B cell (primary cell): ENCODE measurements around the gene C1R. TPM values are rescaled to one million over a fixed set of nuclear protein-coding genes. Genes with fewer than 3 reads are reported as not detected.

Experiments
- ATAC-seq: fragments of 200-7000 bp; cut with Tn5 transposase; one replicate; pipeline ENCODE4 v1.10.0; 2021; ENCODE audit warnings: low read depth, mild to moderate bottlenecking, moderate number of reproducible peaks, moderate library complexity
- CTCF ChIA-PET: fragments of 350-600 bp; sonication (Branson Sonifier 250); formaldehyde crosslinking; loops from one replicate; lab custom pipeline; 2021; ENCODE audit warnings: antibody characterized with exemption, inconsistent platforms; lab: Charles Lee
- POLR2A ChIA-PET: fragments of 350-600 bp; sonication (Branson Sonifier 250); formaldehyde crosslinking; loops from one replicate; lab custom pipeline; 2021; ENCODE audit warnings: antibody characterized with exemption; lab: Charles Lee
- DNase-seq: peaks from one replicate; pipeline ENCODE4 v3.0.0; 2013
- H2AFZ ChIP-seq: 2 replicates; pipeline ENCODE4 v1.6.1; 2012; ENCODE audit warnings: mild to moderate bottlenecking, low read depth, low read length; ENCODE audit not compliant: insufficient read depth, poor library complexity, severe bottlenecking
- H3K27ac ChIP-seq, 2 donors: 1 replicate in 1 of 2; 2 replicates in 1 of 2; pipeline ENCODE4 v1.5.1; 2012 to 2013; ENCODE audit warnings: low read length in 2 of 2, mild to moderate bottlenecking in 2 of 2, moderate library complexity in 1 of 2
- H3K27me3 ChIP-seq, 4 experiments: fragments of 200-600 bp in 1 of 4; sonication (generic) in 1 of 4; replicated peaks in 1 of 4; 1 replicate in 2 of 4; 2 replicates in 2 of 4; pipeline versions ENCODE4 v1.6.1 to v1.7.0; 2013 to 2016; ENCODE audit warnings: low read length in 3 of 4, mild to moderate bottlenecking in 2 of 4, mixed read lengths in 1 of 4, moderate library complexity in 1 of 4; ENCODE audit not compliant: insufficient read depth in 4 of 4, control insufficient read depth in 3 of 4; ENCODE audit errors: control extremely low read depth in 1 of 4
- H3K36me3 ChIP-seq, 2 experiments: replicated peaks in 1 of 2; 1 replicate in 1 of 2; 2 replicates in 1 of 2; pipeline versions ENCODE4 v1.6.1 to v1.7.1; 2013; ENCODE audit warnings: low read length in 1 of 2; ENCODE audit not compliant: insufficient read depth in 2 of 2, control insufficient read depth in 1 of 2; ENCODE audit errors: control extremely low read depth in 1 of 2, extremely low read depth in 1 of 2
- H3K4me1 ChIP-seq, 2 donors: fragments of 200-600 bp in 1 of 2; sonication (generic) in 1 of 2; 1 replicate in 1 of 2; 2 replicates in 1 of 2; pipeline versions ENCODE4 v1.5.1 to v1.6.1; 2013 to 2017; ENCODE audit warnings: low read length in 2 of 2; ENCODE audit not compliant: control insufficient read depth in 2 of 2, insufficient read depth in 2 of 2
- H3K4me2 ChIP-seq: replicated peaks from 2 replicates; pipeline ENCODE3; 2012; ENCODE audit warnings: mild to moderate bottlenecking, low read depth, low read length; ENCODE audit not compliant: poor library complexity, severe bottlenecking
- H3K4me3 ChIP-seq, 5 experiments: fragments of 200-600 bp in 1 of 5; sonication (generic) in 1 of 5; 1 replicate in 3 of 5; 2 replicates in 2 of 5; pipeline versions ENCODE4 v1.5.1 to v1.7.0; 2011 to 2016; ENCODE audit warnings: low read length in 4 of 5, mild to moderate bottlenecking in 4 of 5, low read depth in 2 of 5, control low read depth in 1 of 5, moderate library complexity in 1 of 5; ENCODE audit not compliant: insufficient read depth in 1 of 5; ENCODE audit errors: control extremely low read depth in 1 of 5, extremely low read depth in 1 of 5
- H3K79me2 ChIP-seq: fragments of 200-600 bp; sonication (generic); one replicate; pipeline ENCODE4 v1.6.0; 2016; ENCODE audit warnings: low read length; ENCODE audit not compliant: control insufficient read depth, insufficient read depth
- H3K9ac ChIP-seq: fragments of 200-600 bp; sonication (generic); 2 replicates; pipeline ENCODE4 v1.6.1; 2017; ENCODE audit warnings: mild to moderate bottlenecking, low read length, moderate library complexity
- H3K9me3 ChIP-seq, 3 donors: one replicate each; pipeline versions ENCODE4 v1.6.1 to v1.7.1; 2013; ENCODE audit warnings: low read length in 2 of 3; ENCODE audit not compliant: control insufficient read depth in 2 of 3, insufficient read depth in 1 of 3; ENCODE audit errors: control extremely low read depth in 1 of 3
- H4K20me1 ChIP-seq: 2 replicates; pipeline ENCODE4 v1.6.0; 2012; ENCODE audit warnings: mild to moderate bottlenecking, low read length; ENCODE audit not compliant: insufficient read depth, control insufficient read depth, poor library complexity, severe bottlenecking
- H3K27ac Mint-ChIP-seq: one replicate; pipeline ENCODE4 v1.8.0; 2021; ENCODE audit warnings: mixed read lengths
- H3K27me3 Mint-ChIP-seq: one replicate; pipeline ENCODE4 v1.8.0; 2021; ENCODE audit warnings: mixed read lengths
- H3K4me1 Mint-ChIP-seq: one replicate; pipeline ENCODE4 v1.8.0; 2021; ENCODE audit warnings: mixed read lengths
- H3K4me3 Mint-ChIP-seq: one replicate; pipeline ENCODE4 v1.8.0; 2021; ENCODE audit warnings: mixed read lengths
- H3K9me3 Mint-ChIP-seq: one replicate; pipeline ENCODE4 v1.8.0; 2022; ENCODE audit warnings: mixed read lengths; ENCODE audit not compliant: insufficient read depth
- EZH2 ChIP-seq: IDR thresholded peaks from 2 replicates; pipeline ENCODE4 v1.6.1; 2012; ENCODE audit warnings: borderline replicate concordance, low read depth, mild to moderate bottlenecking, moderate library complexity, low read length; ENCODE audit not compliant: insufficient read depth, poor library complexity, severe bottlenecking
- WGBS: methylation state at CpG from one replicate; pipeline ENCODE4 v1.1.5; 2013; ENCODE audit warnings: missing lambda C conversion rate; ENCODE audit not compliant: insufficient coverage; 5-methylcytosine and 5-hydroxymethylcytosine counted together
- intact Hi-C: fragments of 100-400 bp; cut with micrococcal nuclease; formaldehyde crosslinking; loops from one replicate; pipeline ENCODE4 v1.10.0; 2022
- polyA plus RNA-seq: library from polyadenylated mRNA; depleted of rRNA; stranded (reverse); fragments of >200 nt; gene quantifications from 2 replicates; pipeline ENCODE4 v1.2.3, GENCODE V29; 2012
- total RNA-seq, 2 donors: library from RNA; stranded (reverse); fragments of 120-200 nt in 1 of 2; gene quantifications; 1 replicate in 1 of 2; 2 replicates in 1 of 2; pipeline versions ENCODE4 v1.2.3 to v1.2.4, GENCODE V29; 2013 to 2022
- TF ChIP-seq, protein P1 (sequence below): fragments of 200-600 bp; IDR thresholded peaks from one replicate; pipeline ENCODE4 v1.8.0; 2022; ENCODE audit warnings: antibody characterized with exemption, mild to moderate bottlenecking

The C1R gene
- total and polyA plus RNA-seq, 2 donors (not counting 1 experiment from before 2014, with no cell fraction given), result 1.5 to 2.0 TPM

- peak overlapping the region; percentile 63 to 76 for H3K27ac ChIP-seq
- peaks cover 0 to 3% of the 10 kb centered on the region in 2 experiments for H3K36me3 ChIP-seq
- peak overlapping the region; percentile 74 to 94 (median 89) for H3K4me3 ChIP-seq
- H2AFZ ChIP-seq, result peak overlapping the region; percentile 96
- POLR2A ChIA-PET, result interaction anchor here (0.6 to 2.0 kb wide), 8 partner anchors 90 to 330 kb away, joined by 3 to 7 read pairs (median 4); partner anchors contain the start of genes C12orf57, ENO2, LPCAT3 and RNU7-1
- peak overlapping the region; percentile 94 for H3K9ac ChIP-seq
- H3K4me2 ChIP-seq, result peak overlapping the region; percentile 94
- peaks cover 12 to 17% of the 10 kb centered on the region in 2 donors for H3K4me1 ChIP-seq
- CTCF ChIA-PET, result interaction anchor here (0.7 to 3.6 kb wide), 19 partner anchors 15 to 355 kb away, joined by 3 to 35 read pairs (median 5); partner anchors contain the start of genes C12orf57, C1R, LPCAT3 and MLF2
- TF ChIP-seq EZH2, result no peak
- TF ChIP-seq, protein P1, sequence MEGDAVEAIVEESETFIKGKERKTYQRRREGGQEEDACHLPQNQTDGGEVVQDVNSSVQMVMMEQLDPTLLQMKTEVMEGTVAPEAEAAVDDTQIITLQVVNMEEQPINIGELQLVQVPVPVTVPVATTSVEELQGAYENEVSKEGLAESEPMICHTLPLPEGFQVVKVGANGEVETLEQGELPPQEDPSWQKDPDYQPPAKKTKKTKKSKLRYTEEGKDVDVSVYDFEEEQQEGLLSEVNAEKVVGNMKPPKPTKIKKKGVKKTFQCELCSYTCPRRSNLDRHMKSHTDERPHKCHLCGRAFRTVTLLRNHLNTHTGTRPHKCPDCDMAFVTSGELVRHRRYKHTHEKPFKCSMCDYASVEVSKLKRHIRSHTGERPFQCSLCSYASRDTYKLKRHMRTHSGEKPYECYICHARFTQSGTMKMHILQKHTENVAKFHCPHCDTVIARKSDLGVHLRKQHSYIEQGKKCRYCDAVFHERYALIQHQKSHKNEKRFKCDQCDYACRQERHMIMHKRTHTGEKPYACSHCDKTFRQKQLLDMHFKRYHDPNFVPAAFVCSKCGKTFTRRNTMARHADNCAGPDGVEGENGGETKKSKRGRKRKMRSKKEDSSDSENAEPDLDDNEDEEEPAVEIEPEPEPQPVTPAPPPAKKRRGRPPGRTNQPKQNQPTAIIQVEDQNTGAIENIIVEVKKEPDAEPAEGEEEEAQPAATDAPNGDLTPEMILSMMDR, result no peak
- Mint-ChIP-seq H3K27me3 (no peaks in the 10 kb centered on the region), H3K4me3 (peak overlapping the region; percentile 97), H3K4me1 (peaks cover 26% of the 10 kb centered on the region), H3K9me3 (peaks cover 4% of the 10 kb centered on the region), H3K27ac (peak overlapping the region; percentile 98)
- no peaks in the 10 kb centered on the region for H3K27me3 ChIP-seq
- 6% methylated on average over 20 of the region's 30 CpGs for WGBS
- peaks cover 0 to 2% (median 0%) of the 10 kb centered on the region in 3 donors for H3K9me3 ChIP-seq
- ATAC-seq, result peak; percentile 90
- no peaks in the 10 kb centered on the region for H4K20me1 ChIP-seq
- H3K79me2 ChIP-seq, result peaks cover 18% of the 10 kb centered on the region
- intact Hi-C loops, result loop anchor here (1.0 to 2.0 kb wide), 4 partner anchors 16 to 163 kb away; partner anchors contain the start of genes C12orf57, C1R, EMG1 and LPCAT3
- peak; percentile 76 for DNase-seq
Measured at GRCh38 chr12:7108003-7108795, 16.0 kb upstream of the C1R start.
